ENCODE data around the gene KYNU. TPM values are rescaled to one million over a fixed set of nuclear protein-coding genes. Genes with fewer than 3 reads are reported as not detected.

Gene KYNU
- total RNA-seq, 1 experiment from 2014 or later = 0.37 TPM

- no peak for TF ChIP-seq CTCF (conservative IDR thresholded peaks at IDR 0.05)
- Mint-ChIP-seq H3K27me3 (ENCODE audit: low read depth) (no peaks in the 10 kb centered on the region), H3K9me3 (peaks cover 4 to 11% of the 10 kb centered on the region in 2 experiments; a peak in 4 of 5 replicates), H3K36me3 (ENCODE audit: insufficient read depth in 1 of 3, low read depth in 3 of 3) (peaks cover 0 to 15% (median 0%) of the 10 kb centered on the region in 3 experiments; a peak in 3 of 7 replicates), H3K4me1 (no peaks in the 10 kb centered on the region), H3K4me3 (no peak overlapping the region), H3K27ac (no peak overlapping the region)
- Histone ChIP-seq H2BK120ac (ENCODE audit: low read depth, low read length, poor library complexity, severe bottlenecking) (no peak overlapping the region), H3K79me1 (ENCODE audit: insufficient read depth, low read depth, low read length, poor library complexity, severe bottlenecking) (no peaks in the 10 kb centered on the region), H4K8ac (replicated peaks; ENCODE audit: insufficient read length, low read depth, low read length) (no peak overlapping the region), H4K5ac (ENCODE audit: insufficient read length, low read depth, low read length) (no peak overlapping the region), H3K9ac (ENCODE audit: extremely low read depth, insufficient read length, low read length) (no peak overlapping the region), H3K56ac (ENCODE audit: insufficient read length, low read depth, low read length) (no peak overlapping the region), H3K23ac (ENCODE audit: insufficient read length, low read depth, low read length) (no peak overlapping the region), H3K27me3 (ENCODE audit: insufficient read depth, low read length) (no peaks in the 10 kb centered on the region), H3K14ac (ENCODE audit: insufficient read depth, low read length) (no peak overlapping the region), H3K27ac (ENCODE audit: insufficient read length, low read depth, low read length) (no peak overlapping the region), H2AFZ (ENCODE audit: low read length) (no peak overlapping the region), H4K91ac (ENCODE audit: insufficient read length, low read depth, low read length) (no peak overlapping the region), H2BK15ac (ENCODE audit: low read depth, low read length) (no peak overlapping the region), H3K79me2 (ENCODE audit: insufficient read depth, low read length) (no peaks in the 10 kb centered on the region), H2BK12ac (ENCODE audit: insufficient read length, low read depth, low read length) (no peak overlapping the region), H2AK5ac (ENCODE audit: insufficient read length, low read length) (no peak overlapping the region), H3T11ph (ENCODE audit: low read length) (no peak overlapping the region), H3K4me2 (ENCODE audit: insufficient read depth, insufficient read length, low read length) (no peak overlapping the region), H3K23me2 (ENCODE audit: insufficient read length, low read depth, low read length, poor library complexity, severe bottlenecking) (no peaks in the 10 kb centered on the region), H3K9me3 (ENCODE audit: control insufficient read depth, low read depth, low read length) (no peaks in the 10 kb centered on the region), H4K20me1 (ENCODE audit: control insufficient read depth, insufficient read depth, insufficient read length) (no peaks in the 10 kb centered on the region), H2BK5ac (ENCODE audit: insufficient read length, low read length) (no peak overlapping the region), H3K4me1 (ENCODE audit: insufficient read depth, low read length) (no peaks in the 10 kb centered on the region), H3K4ac (ENCODE audit: low read depth, low read length) (no peak overlapping the region), H3K18ac (ENCODE audit: insufficient read length, low read depth, low read length) (no peak overlapping the region), H2BK20ac (ENCODE audit: low read depth, low read length, poor library complexity, severe bottlenecking) (no peak overlapping the region)
- no peak for DNase-seq
- WGBS (ENCODE audit: extremely low coverage, insufficient read length, low lambda C conversion rate) = no CpG with 5 or more reads among the region's 3 CpGs
Observed at GRCh38 chr2:143068094-143068493, 190.6 kb downstream of the KYNU start.

All from H9 (cell line).